HG03442 (cell line): ENCODE data around the gene PCDHGA6.
"Not testable (repeated sequence)": the region's sequence is repeated elsewhere in the genome, so short reads cannot be mapped to it uniquely, and the experiment has no call there.

Experiments
- ATAC-seq: cut with Tn5 transposase; IDR thresholded peaks from one replicate; pipeline ENCODE4 v1.9.1; 2021; ENCODE audit warnings: mild to moderate bottlenecking, moderate library complexity; ENCODE audit not compliant: unreplicated experiment

Gene PCDHGA6

GRCh38 chr5:141359790-141360426 is 13.8 kb upstream of the PCDHGA6 start, which contains the start of gene PCDHGB2:
Gene PCDHGB2 (plus strand): TSS chr5:141359994. CDS start chr5:141360136, 142 bp downstream.
- peak; percentile 93 for ATAC-seq

- ATAC-seq = no peak
Observed at GRCh38 chr5:141360685-141361084, 13.0 kb upstream of the PCDHGA6 start.

- ATAC-seq = no peak
Observed at GRCh38 chr5:141362719-141363118, 11.0 kb upstream of the PCDHGA6 start.

GRCh38 chr5:141363952-141364660 is 9.6 kb upstream of the PCDHGA6 start, which contains the start of gene PCDHGA5:
Gene PCDHGA5 (plus strand): TSS chr5:141364162. CDS start chr5:141364331, 169 bp downstream.
- no peak for ATAC-seq

- ATAC-seq = no peak
Observed at GRCh38 chr5:141366016-141366896, 7.4 kb upstream of the PCDHGA6 start.

- peak; percentile 64 for ATAC-seq
Observed at GRCh38 chr5:141369994-141370848, 3.5 kb upstream of the PCDHGA6 start, which contains the start of gene PCDHGB3. Gene PCDHGB3 (plus strand): TSS chr5:141370242. CDS start chr5:141370395, 153 bp downstream.

- no peak for ATAC-seq
Observed at GRCh38 chr5:141371572-141372475, 1.9 kb upstream of the PCDHGA6 start.

GRCh38 chr5:141374627-141375026 is 936 bp downstream of the PCDHGA6 start:
- ATAC-seq = no peak

- ATAC-seq = not testable (repeated sequence)
Observed at GRCh38 chr5:141375444-141376155, 1.9 kb downstream of the PCDHGA6 start.

GRCh38 chr5:141382469-141383294 is 9.0 kb downstream of the PCDHGA6 start, which contains the start of gene PCDHGA7:
Gene PCDHGA7 (plus strand): TSS chr5:141382742. CDS start chr5:141382900, 158 bp downstream.
- no peak for ATAC-seq

- no peak for ATAC-seq
Observed at GRCh38 chr5:141383345-141383744, 9.7 kb downstream of the PCDHGA6 start.

GRCh38 chr5:141384471-141385267 is 11.0 kb downstream of the PCDHGA6 start:
- no peak for ATAC-seq

GRCh38 chr5:141387557-141388311 is 14.0 kb downstream of the PCDHGA6 start, which contains the start of gene PCDHGB4:
Gene PCDHGB4 (plus strand): TSS chr5:141387698. CDS start chr5:141387885, 187 bp downstream.
- not testable (repeated sequence) for ATAC-seq

GRCh38 chr5:141388661-141389060 is 15.0 kb downstream of the PCDHGA6 start:
- no peak for ATAC-seq

GRCh38 chr5:141389153-141390042 is 15.7 kb downstream of the PCDHGA6 start:
- ATAC-seq = no peak
